PFSK-1 (cell line): ENCODE results near the gene TMEM30B.

ENCODE experiments used
- FOXP2 ChIP-seq: optimal IDR thresholded peaks from 2 replicates; pipeline ENCODE3; 2011; ENCODE audit warnings: borderline replicate concordance, control low read depth, inconsistent platforms; ENCODE audit not compliant: insufficient read depth; ENCODE audit errors: extremely low read length, extremely low read depth
- POLR2AphosphoS5 ChIP-seq: IDR thresholded peaks from 2 replicates; pipeline ENCODE4 v1.6.1; 2012; ENCODE audit warnings: low read depth, mild to moderate bottlenecking, control low read depth, low read length, moderate library complexity
- REST ChIP-seq, 2 experiments: IDR thresholded peaks; 2 replicates each; pipeline versions ENCODE4 v1.6.1 to v1.8.0; 2011 to 2012; ENCODE audit warnings: low read depth in 2 of 2, low read length in 2 of 2, control low read depth in 1 of 2, inconsistent platforms in 1 of 2, mild to moderate bottlenecking in 1 of 2, moderate library complexity in 1 of 2; ENCODE audit not compliant: insufficient read depth in 1 of 2
- SIN3A ChIP-seq: IDR thresholded peaks from 2 replicates; pipeline ENCODE4 v1.6.1; 2012; ENCODE audit warnings: mild to moderate bottlenecking, low read length, moderate library complexity, borderline replicate concordance; ENCODE audit not compliant: insufficient read depth
- TAF1 ChIP-seq: IDR thresholded peaks from 2 replicates; pipeline ENCODE4 v1.6.1; 2012; ENCODE audit warnings: low read length, control low read depth, borderline replicate concordance; ENCODE audit not compliant: insufficient read depth

The TMEM30B gene

GRCh38 chr14:61326847-61327246 lies 45.7 kb upstream of the TMEM30B start:
- no peak for TF ChIP-seq REST (IDR thresholded peaks at IDR 0.05; ENCODE audit: insufficient read depth in 1 of 2, low read depth in 2 of 2, low read length in 2 of 2)
- no peak for TF ChIP-seq POLR2AphosphoS5
- no peak for TF ChIP-seq TAF1
- TF ChIP-seq FOXP2, result no peak
- TF ChIP-seq SIN3A, result no peak

- TF ChIP-seq POLR2AphosphoS5 (no peak), REST (IDR thresholded peaks at IDR 0.05; ENCODE audit: insufficient read depth in 1 of 2, low read depth in 2 of 2, low read length in 2 of 2) (no peak), TAF1 (no peak), FOXP2 (no peak), SIN3A (no peak)
These were observed 45.0 kb upstream of the TMEM30B start for GRCh38 chr14:61326146-61326545.

GRCh38 chr14:61325166-61325565 lies 44.0 kb upstream of the TMEM30B start:
- TF ChIP-seq TAF1 (no peak), REST (IDR thresholded peaks at IDR 0.05; ENCODE audit: insufficient read depth in 1 of 2, low read depth in 2 of 2, low read length in 2 of 2) (no peak), SIN3A (no peak), FOXP2 (no peak), POLR2AphosphoS5 (no peak)

GRCh38 chr14:61323970-61324369 lies 42.8 kb upstream of the TMEM30B start:
- no peak for TF ChIP-seq SIN3A
- no peak for TF ChIP-seq TAF1
- TF ChIP-seq POLR2AphosphoS5, result no peak
- no peak for TF ChIP-seq REST (IDR thresholded peaks at IDR 0.05; ENCODE audit: insufficient read depth in 1 of 2, low read depth in 2 of 2, low read length in 2 of 2)
- no peak for TF ChIP-seq FOXP2

DNA sequence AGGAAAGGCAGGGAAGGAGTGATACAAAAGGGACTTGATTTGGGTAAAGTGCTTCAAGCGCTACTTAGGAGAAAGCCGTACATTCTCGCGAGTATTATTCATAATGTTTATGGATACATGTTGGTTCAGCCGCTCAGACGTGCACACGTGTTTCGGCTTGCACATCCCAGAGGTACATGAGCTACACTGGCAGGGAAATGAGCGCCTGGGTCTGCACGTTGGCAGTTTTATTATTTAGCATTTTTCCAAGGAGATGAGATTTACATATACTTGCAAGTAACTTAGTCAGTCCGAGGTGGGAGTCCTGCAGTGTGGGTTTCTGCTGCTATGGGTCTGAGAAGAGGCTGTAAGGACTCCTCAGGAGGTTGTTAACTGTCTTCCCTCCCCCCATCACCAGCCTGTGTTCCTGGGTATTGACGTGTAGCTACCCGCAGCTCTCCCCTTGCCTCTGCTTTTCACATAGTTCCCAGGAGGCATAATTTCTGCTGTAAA lies 41.7 kb upstream of the TMEM30B start:
- TF ChIP-seq TAF1 (no peak), SIN3A (no peak), FOXP2 (no peak), REST (IDR thresholded peaks at IDR 0.05; ENCODE audit: insufficient read depth in 1 of 2, low read depth in 2 of 2, low read length in 2 of 2) (no peak), POLR2AphosphoS5 (no peak)
